Measurements from ENCODE around the gene ANO3.
"Not testable (repeated sequence)": the region's sequence is repeated elsewhere in the genome, so short reads cannot be mapped to it uniquely, and the experiment has no call there.

The ANO3 gene

GRCh38 chr11:26331911-26332571 lies at the start of gene ANO3:
TSS of gene ANO3 (plus strand) at chr11:26332130. CDS start at chr11:26332276, 146 bp downstream.
- DNase-seq (ENCODE audit: low spot score), result peak; percentile 89

GRCh38 chr11:26283852-26284408 lies 48.0 kb upstream of the ANO3 start:
- no peak for DNase-seq (ENCODE audit: low spot score)

GRCh38 chr11:26285608-26286007 lies 46.3 kb upstream of the ANO3 start:
- DNase-seq (ENCODE audit: low spot score), result no peak

- peak; percentile 34 for DNase-seq (ENCODE audit: low spot score)
Observed at GRCh38 chr11:26286472-26287066, 45.4 kb upstream of the ANO3 start.

- DNase-seq (ENCODE audit: low spot score), result no peak
Observed at GRCh38 chr11:26287067-26287518, 44.8 kb upstream of the ANO3 start.

- peak; percentile 72 for DNase-seq (ENCODE audit: low spot score)
Observed at GRCh38 chr11:26297189-26297975, 34.5 kb upstream of the ANO3 start.

- DNase-seq (ENCODE audit: low spot score), result not testable (repeated sequence)
Observed at GRCh38 chr11:26316372-26316771, 15.6 kb upstream of the ANO3 start.

- no peak for DNase-seq (ENCODE audit: low spot score)
Observed at GRCh38 chr11:26319906-26320305, 12.0 kb upstream of the ANO3 start.

GRCh38 chr11:26321516-26321915 lies 10.4 kb upstream of the ANO3 start:
- DNase-seq (ENCODE audit: low spot score), result no peak

- no peak for DNase-seq (ENCODE audit: low spot score)
Observed at GRCh38 chr11:26322335-26323067, 9.4 kb upstream of the ANO3 start.

GRCh38 chr11:26323837-26324236 lies 8.1 kb upstream of the ANO3 start:
- no peak for DNase-seq (ENCODE audit: low spot score)

- no peak for DNase-seq (ENCODE audit: low spot score)
Observed at GRCh38 chr11:26324270-26324669, 7.7 kb upstream of the ANO3 start.

- no peak for DNase-seq (ENCODE audit: low spot score)
Observed at GRCh38 chr11:26326793-26327400, 5.0 kb upstream of the ANO3 start.

GRCh38 chr11:26329206-26329605 lies 2.7 kb upstream of the ANO3 start:
- DNase-seq (ENCODE audit: low spot score), result no peak

GRCh38 chr11:26330262-26330661 lies 1.7 kb upstream of the ANO3 start:
- peak; percentile 57 for DNase-seq (ENCODE audit: low spot score)

- DNase-seq (ENCODE audit: low spot score), result no peak
Observed at GRCh38 chr11:26332572-26332915, 614 bp downstream of the ANO3 start.

- no peak for DNase-seq (ENCODE audit: low spot score)
Observed at GRCh38 chr11:26333906-26334305, 2.0 kb downstream of the ANO3 start.

- no peak for DNase-seq (ENCODE audit: low spot score)
Observed at GRCh38 chr11:26335903-26336302, 4.0 kb downstream of the ANO3 start.

- DNase-seq (ENCODE audit: low spot score), result no peak
Observed at GRCh38 chr11:26344647-26345046, 12.7 kb downstream of the ANO3 start.

- DNase-seq (ENCODE audit: low spot score), result no peak
Observed at GRCh38 chr11:26348776-26349175, 16.8 kb downstream of the ANO3 start.

GRCh38 chr11:26350002-26350401 lies 18.1 kb downstream of the ANO3 start:
- no peak for DNase-seq (ENCODE audit: low spot score)

GRCh38 chr11:26353010-26353409 lies 21.1 kb downstream of the ANO3 start:
- DNase-seq (ENCODE audit: low spot score), result no peak

Measured in COLO829 (cell line).